C1 segment of cervical spinal cord (tissue), 14 donors: ENCODE data around the gene CACNA1I.

ENCODE experiments used
- DNase-seq, 14 donors: peaks; one replicate each; lab custom pipeline; 2025; lab: John Stamatoyannopoulos, UW

The CACNA1I gene

GRCh38 chr22:39648630-39648950, 78.0 kb downstream of the CACNA1I start:
- no peak for DNase-seq

GRCh38 chr22:39649500-39650089, 79.0 kb downstream of the CACNA1I start:
- DNase-seq = no peak

- DNase-seq = no peak
Measured at GRCh38 chr22:39651053-39651996, 80.8 kb downstream of the CACNA1I start.

GRCh38 chr22:39652990-39653786, 82.6 kb downstream of the CACNA1I start:
- DNase-seq = no peak

- DNase-seq = no peak
Measured at GRCh38 chr22:39653787-39654077, 83.2 kb downstream of the CACNA1I start.

- DNase-seq = no peak
Measured at GRCh38 chr22:39654131-39654926, 83.8 kb downstream of the CACNA1I start.

GRCh38 chr22:39655004-39655579, 84.5 kb downstream of the CACNA1I start:
- no peak for DNase-seq

GRCh38 chr22:39655831-39656230, 85.3 kb downstream of the CACNA1I start:
- no peak for DNase-seq

GRCh38 chr22:39656495-39657490, 86.2 kb downstream of the CACNA1I start:
- no peak for DNase-seq

- DNase-seq = no peak
Measured at GRCh38 chr22:39658367-39658766, 87.8 kb downstream of the CACNA1I start.

- no peak for DNase-seq
Measured at GRCh38 chr22:39658806-39659463, 88.4 kb downstream of the CACNA1I start.

GRCh38 chr22:39661501-39661841, 90.9 kb downstream of the CACNA1I start:
- DNase-seq = no peak

GRCh38 chr22:39661842-39662685, 91.5 kb downstream of the CACNA1I start:
- DNase-seq = no peak

GRCh38 chr22:39662686-39663052, 92.1 kb downstream of the CACNA1I start:
- no peak for DNase-seq

GRCh38 chr22:39663751-39664150, 93.2 kb downstream of the CACNA1I start:
- no peak for DNase-seq

- DNase-seq = no peak
Measured at GRCh38 chr22:39664485-39665200, 94.1 kb downstream of the CACNA1I start.

- DNase-seq = no peak
Measured at GRCh38 chr22:39665229-39665628, 94.7 kb downstream of the CACNA1I start.
